Stimulated activated CD8-positive, alpha-beta memory T cell treated with anti-CD3 and anti-CD28 coated beads, Interleukin-15, amount 100 ng/mL, for 48 hours (primary cell): ENCODE measurements around the gene JARID2.

Experiments
- DNase-seq, 2 donors: peaks; one replicate each; pipeline ENCODE4 v3.0.0-alpha.2; 2020; ENCODE audit warnings: low read depth in 2 of 2

The JARID2 gene

GRCh38 chr6:15507221-15507620 lies 261.4 kb downstream of the JARID2 start:
- DNase-seq = no peak

GRCh38 chr6:15507746-15508145 lies 261.9 kb downstream of the JARID2 start:
- no peak for DNase-seq

- DNase-seq = no peak
Measured at GRCh38 chr6:15508441-15508871, 262.6 kb downstream of the JARID2 start.

GRCh38 chr6:15508931-15509330 lies 263.1 kb downstream of the JARID2 start:
- no peak for DNase-seq

- no peak for DNase-seq
Measured at GRCh38 chr6:15509335-15509933, 263.6 kb downstream of the JARID2 start.

GRCh38 chr6:15510121-15510520 lies 264.3 kb downstream of the JARID2 start:
- DNase-seq = no peak

GRCh38 chr6:15510536-15511247 lies 264.8 kb downstream of the JARID2 start:
- DNase-seq = no peak

GRCh38 chr6:15511248-15512125 lies 265.6 kb downstream of the JARID2 start:
- no peak for DNase-seq

- no peak for DNase-seq
Measured at GRCh38 chr6:15512126-15512525, 266.3 kb downstream of the JARID2 start.

GRCh38 chr6:15512721-15513120 lies 266.9 kb downstream of the JARID2 start:
- no peak for DNase-seq

GRCh38 chr6:15513131-15513771 lies 267.4 kb downstream of the JARID2 start:
- no peak for DNase-seq

- no peak for DNase-seq
Measured at GRCh38 chr6:15513801-15514711, 268.2 kb downstream of the JARID2 start.

GRCh38 chr6:15515226-15515625 lies 269.4 kb downstream of the JARID2 start:
- DNase-seq = no peak

- no peak for DNase-seq
Measured at GRCh38 chr6:15515660-15516375, 269.9 kb downstream of the JARID2 start.

- no peak for DNase-seq
Measured at GRCh38 chr6:15516378-15516777, 270.5 kb downstream of the JARID2 start.

- no peak for DNase-seq
Measured at GRCh38 chr6:15516923-15517560, 271.2 kb downstream of the JARID2 start.

- DNase-seq = no peak
Measured at GRCh38 chr6:15517600-15517999, 271.7 kb downstream of the JARID2 start.

GRCh38 chr6:15518057-15518456 lies 272.2 kb downstream of the JARID2 start:
- DNase-seq = no peak

GRCh38 chr6:15518878-15519277 lies 273.0 kb downstream of the JARID2 start:
- no peak for DNase-seq

GRCh38 chr6:15519681-15520080 lies 273.8 kb downstream of the JARID2 start:
- DNase-seq = no peak
